GM11168 (cell line): ENCODE data around the gene WDR27.
"Not testable (repeated sequence)": the region's sequence is repeated elsewhere in the genome, so short reads cannot be mapped to it uniquely, and the experiment has no call there.

Experiments used
- in situ Hi-C: fragments of 300-500 bp; cut with MboI; formaldehyde crosslinking; loops from one replicate; pipeline ENCODE4 v1.12.0; 2022; ENCODE audit warnings: low sequenced_read_pairs; ENCODE audit not compliant: unreplicated experiment

WDR27 gene

GRCh38 chr6:169500688-169501087 is 201.1 kb downstream of the WDR27 start:
- in situ Hi-C loops = no loop called here

GRCh38 chr6:169499848-169500247 is 202.0 kb downstream of the WDR27 start:
- in situ Hi-C loops = no loop called here

DNA sequence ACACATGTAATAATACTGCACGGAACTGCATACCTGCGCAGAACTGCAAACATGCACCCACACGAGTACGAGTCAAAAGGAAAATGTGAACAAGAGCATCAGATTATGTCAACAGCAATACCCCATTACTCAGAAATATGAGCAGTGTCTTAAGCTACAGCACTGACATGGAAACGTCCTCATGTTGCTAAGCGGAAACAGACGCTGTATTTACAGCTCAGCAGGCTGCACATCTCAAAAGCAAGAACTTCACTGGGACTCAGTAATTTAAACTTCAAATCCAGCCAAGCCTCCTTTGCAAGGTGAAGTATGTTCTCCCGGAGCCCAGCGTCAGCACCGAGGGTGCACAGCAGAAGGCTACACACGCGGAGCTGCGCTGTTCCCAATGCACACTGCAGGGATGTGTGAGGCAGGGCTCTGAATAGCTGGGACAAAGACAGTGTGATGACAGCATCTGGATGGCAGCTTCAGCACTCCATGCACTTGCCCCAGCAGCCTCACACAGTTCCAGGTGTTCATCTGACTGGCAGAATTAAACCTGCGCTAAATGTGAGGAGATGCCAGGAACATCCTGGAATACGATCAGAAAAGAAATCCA is 202.8 kb downstream of the WDR27 start:
- in situ Hi-C loops = no loop called here

DNA sequence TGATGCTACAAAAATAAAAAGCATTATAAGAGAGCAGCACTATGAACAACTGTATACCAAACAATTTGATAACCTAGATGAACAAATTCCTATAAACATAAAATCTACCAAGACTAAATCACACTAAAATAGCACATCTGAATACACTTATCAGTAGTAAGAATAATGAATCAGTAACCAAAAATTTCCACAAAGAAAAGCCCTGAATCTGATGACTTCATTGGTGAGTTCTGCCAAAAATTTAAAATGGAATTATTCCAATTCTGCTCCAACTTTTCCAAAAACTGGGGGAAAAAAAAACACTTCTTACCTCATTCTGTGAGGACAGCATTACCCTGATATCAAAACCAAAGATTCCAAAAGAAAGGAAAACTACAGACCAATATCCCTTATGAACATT is 206.2 kb downstream of the WDR27 start:
- in situ Hi-C loops = no loop called here

GRCh38 chr6:169494038-169494437 is 207.8 kb downstream of the WDR27 start:
- in situ Hi-C loops = no loop called here

- in situ Hi-C loops = no loop called here
Measured at GRCh38 chr6:169491482-169491881, 210.3 kb downstream of the WDR27 start.

DNA sequence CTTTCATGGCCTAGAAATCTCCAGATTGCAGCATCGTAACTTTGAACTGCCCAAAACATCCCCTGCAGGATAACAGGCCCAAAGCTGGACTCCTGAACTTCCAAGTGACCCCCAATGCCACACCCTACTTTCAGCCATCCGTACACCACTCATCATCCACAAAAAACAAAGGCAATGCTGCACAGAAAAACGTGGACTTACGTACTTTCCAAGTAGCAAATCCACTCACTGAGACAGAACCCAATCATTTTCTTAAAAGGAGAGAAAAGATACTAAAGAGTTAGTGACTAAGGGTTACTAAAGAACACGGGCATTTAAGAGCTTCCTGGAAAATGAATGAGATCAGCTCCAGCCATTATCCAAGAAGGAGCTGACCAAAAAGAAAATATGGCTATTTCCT is 211.0 kb downstream of the WDR27 start:
- in situ Hi-C loops = no loop called here

GRCh38 chr6:169490246-169490641 is 211.6 kb downstream of the WDR27 start:
- in situ Hi-C loops = no loop called here

DNA sequence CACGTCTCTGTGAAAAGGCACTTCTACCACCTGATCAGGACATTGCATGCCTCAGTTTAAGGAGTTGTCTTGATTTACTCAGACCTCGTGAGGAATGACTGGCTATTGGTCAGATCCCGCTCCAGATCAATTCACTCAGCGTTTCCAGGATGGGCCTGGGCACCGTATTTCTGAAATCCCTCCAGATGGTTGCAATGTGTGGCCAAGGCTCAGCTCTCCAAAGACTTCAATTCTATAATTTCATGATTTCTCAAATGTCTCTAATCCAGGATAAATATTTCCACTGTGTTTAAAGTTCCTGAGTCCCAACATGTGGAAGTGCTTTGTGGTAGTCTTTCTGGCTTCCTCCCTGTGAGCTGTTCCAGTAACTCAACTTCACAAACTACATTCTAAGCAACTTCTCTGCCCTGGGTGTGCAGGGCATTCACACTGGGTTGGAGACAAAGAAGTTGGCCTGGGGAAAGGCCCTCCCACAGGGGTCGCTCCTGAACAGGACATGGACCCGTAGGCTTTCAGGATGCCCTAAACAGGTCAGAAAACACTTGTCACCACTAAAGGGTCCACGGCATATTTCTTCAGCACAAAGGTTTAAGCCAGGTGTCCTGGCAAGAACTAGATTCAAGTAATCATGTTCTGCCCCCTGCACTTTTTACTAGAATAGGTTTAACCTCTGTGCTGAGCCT is 212.1 kb downstream of the WDR27 start:
- in situ Hi-C loops = no loop called here

GRCh38 chr6:169487579-169488436 is 214.0 kb downstream of the WDR27 start:
- in situ Hi-C loops = no loop called here

DNA sequence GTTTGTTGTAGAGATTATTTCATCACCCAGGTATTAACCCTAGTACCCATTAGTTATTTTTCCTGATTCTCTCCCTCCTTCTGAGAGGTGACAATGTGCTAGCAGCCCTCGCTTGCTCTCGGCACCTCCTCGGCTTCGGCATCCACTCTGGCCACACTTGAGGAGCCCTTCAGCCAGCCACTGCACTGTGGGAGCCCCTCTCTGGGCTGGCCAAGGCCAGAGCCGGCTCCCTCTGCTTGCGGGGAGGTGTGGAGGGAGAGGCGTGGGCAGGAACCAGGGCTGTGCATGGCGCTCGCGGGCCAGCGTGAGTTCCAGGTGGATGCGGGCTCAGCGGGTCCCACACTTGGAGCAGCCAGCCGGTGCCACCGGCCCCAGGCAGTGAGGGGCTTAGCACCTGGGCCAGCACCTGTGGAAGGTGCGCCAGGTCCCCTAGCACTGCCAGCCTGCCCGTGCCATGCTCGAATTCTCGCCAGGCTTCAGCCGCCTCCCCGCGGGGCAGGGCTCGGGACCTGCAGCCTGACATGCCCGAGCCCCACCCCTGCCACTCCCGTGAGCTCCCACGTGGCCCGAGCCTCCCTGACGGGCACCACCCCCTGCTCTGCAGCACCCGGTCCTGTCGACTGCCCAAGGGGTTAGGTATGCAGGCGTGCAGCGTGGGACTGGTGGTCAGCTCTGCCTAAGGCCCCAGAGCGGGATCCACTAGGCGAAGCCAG is 221.9 kb downstream of the WDR27 start:
- in situ Hi-C loops = no loop called here

GRCh38 chr6:169474362-169474761 is 227.5 kb downstream of the WDR27 start:
- in situ Hi-C loops = no loop called here

DNA sequence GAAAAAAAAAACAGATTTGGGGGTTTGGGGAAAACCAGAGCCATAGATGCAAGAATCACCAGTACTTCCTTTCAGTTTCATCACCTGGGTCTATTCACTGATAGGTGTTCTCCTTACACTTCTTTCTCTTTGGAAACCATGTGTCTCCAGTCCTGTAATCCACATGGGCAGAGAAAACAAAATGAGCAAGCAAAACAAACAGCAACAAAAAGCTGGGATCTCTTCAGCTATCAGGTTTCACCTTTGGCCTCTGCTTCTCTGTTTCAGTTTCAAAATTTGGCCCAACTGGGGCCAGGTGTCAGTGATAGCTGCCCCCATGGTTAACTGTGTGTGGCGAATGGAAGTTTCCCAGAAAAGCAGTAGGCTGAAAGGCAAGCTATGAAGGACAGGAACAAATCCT is 228.2 kb downstream of the WDR27 start:
- in situ Hi-C loops = no loop called here

DNA sequence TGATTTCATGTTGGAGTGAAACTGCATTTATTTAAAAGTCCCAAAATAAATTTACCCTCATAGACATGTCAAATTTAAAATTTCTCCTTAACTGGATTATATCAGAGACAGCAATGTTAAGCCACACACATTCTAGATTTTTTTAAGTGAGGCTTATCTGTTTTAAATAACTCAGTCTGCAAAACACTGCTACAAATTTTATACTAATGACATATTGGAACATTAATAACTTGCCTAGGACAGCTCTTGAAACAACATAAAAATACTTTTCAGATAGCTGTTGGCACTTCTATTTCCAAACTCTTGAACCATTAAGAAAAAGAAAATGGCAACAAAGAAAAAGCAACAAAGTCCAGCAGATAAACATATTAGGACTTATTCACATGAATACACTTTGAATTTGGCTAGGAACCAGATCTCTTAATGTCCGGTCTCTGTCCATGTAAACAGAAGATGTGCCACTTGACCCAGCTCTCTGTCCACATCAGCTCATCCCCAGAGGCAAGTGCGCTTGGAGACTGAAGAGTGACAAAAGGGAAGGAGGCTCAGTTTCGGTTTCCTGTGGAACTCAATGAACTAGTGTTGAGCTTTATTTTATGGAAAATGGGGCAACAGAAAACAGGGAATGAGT is 228.9 kb downstream of the WDR27 start:
- in situ Hi-C loops = no loop called here

DNA sequence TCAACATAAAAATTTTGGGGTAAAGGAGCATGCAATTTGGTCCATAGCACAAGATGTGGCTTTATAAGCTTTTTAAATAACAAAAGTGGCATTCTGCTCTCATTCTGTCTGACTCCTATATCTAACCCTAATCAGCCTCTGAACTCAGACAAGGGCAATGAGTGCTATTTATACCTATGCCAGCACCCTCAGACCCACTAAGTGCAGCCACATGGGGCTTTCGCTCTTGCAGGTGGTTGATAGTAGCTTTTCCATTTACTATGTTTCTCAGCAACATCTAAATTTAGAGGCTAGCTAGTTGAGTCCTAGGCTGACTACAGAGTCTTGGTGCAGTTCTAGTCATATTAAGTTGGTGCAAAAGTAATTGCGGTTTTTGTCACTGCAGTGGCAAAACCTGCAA is 231.0 kb downstream of the WDR27 start:
- in situ Hi-C loops = no loop called here

DNA sequence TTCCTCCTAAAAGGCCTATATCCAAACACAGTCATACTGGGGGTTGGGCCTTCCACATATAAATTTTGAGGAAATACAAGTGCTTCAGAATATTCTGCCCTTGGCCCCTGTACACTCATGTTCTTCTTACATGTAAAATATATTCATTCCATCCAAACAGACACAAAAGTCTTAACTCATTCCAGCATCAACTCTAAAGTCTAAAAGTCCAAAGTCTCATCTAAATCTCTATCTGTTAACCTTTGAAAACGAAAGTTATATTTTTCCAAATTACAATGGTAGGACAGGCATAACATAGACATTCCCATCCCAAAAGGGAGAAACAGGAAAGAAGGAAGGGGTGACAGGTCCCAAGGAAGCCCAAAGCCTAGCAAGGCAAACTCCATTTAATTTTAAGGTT is 232.8 kb downstream of the WDR27 start:
- in situ Hi-C loops = no loop called here

- in situ Hi-C loops = not testable (repeated sequence)
Measured at GRCh38 chr6:169467755-169468154, 234.1 kb downstream of the WDR27 start.

GRCh38 chr6:169466256-169466655 is 235.6 kb downstream of the WDR27 start:
- in situ Hi-C loops = not testable (repeated sequence)

DNA sequence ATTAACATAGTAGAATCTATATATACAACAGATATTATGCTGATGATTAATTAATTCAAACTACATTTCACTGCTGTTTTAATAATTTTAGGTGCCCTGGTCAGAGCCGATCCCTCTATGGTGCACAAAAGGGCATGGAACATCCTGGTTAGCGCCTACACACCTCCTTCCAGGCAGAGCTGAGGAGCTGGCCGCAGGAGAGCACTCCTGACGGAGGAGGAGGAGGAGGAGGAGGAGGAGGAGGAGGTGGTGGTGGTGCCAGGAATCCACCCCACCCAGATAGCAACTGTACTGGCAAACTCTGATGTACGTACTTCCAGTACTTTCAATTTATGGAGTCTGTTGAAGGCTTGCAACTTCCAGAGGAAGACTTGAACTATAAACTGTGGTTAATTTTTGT is 244.1 kb downstream of the WDR27 start:
- in situ Hi-C loops = no loop called here

GRCh38 chr6:169456840-169457239 is 245.0 kb downstream of the WDR27 start:
- in situ Hi-C loops = no loop called here
